ENCODE data around the gene IL27RA.

GRCh38 chr19:14028901-14029300 is 2.7 kb upstream of the IL27RA start:
- TF ChIP-seq ZNF2 (tag by site-specific recombination; IDR thresholded peaks at IDR 0.05) = no peak
- TF ChIP-seq YY1 (tag by site-specific recombination; IDR thresholded peaks at IDR 0.05) = no peak

All from HEK293 (cell line).